Renal pelvis (tissue), 4 donors: ENCODE results near the gene ESR2. TPM values are rescaled to one million over a fixed set of nuclear protein-coding genes. Genes with fewer than 3 reads are reported as not detected.
A peak's percentile ranks its signal among the peaks of the same experiment; 100 is the strongest.
"Not testable (repeated sequence)": the region's sequence is repeated elsewhere in the genome, so short reads cannot be mapped to it uniquely, and the experiment has no call there.

Experiments used
- DNase-seq: peaks from one replicate; pipeline ENCODE4 v3.0.0-alpha.2; 2013
- polyA plus RNA-seq, 3 donors: library from polyadenylated mRNA; unstranded; fragments of 120-200 nt; gene quantifications; one replicate each; pipeline ENCODE4 v1.2.1, GENCODE V29; 2013; ENCODE audit not compliant: insufficient read length in 3 of 3

Gene ESR2
- polyA plus RNA-seq, 3 donors, result 0.91 to 1.9 (median 1.7) TPM

DNA sequence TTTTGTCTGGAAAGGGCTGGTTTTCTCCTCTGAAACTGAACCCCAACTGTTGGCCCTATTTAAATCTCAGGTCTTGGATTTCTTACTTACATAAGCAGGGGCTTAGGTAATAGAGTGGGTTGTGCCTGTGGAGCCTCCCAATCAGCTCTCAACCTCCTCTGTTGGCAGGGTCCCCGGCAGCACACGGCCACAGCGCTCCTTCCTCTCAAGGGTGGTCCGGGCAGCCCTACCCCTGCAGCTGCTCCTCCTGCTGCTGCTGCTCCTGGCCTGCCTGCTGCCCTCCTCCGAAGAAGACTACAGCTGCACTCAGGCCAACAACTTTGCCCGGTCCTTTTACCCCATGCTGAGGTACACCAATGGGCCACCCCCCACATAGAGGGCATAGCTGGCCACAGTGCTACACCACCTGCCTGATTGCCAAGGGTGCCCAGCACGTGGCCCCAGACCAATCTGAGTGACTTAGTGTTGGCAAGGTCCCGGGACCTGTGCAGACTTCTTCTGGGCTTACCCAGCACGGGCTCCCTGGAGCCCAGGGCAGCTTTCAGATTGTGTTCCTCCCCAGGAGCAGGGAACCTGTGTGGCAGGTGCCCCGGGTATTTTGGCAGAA lies 68.9 kb downstream of the ESR2 start:
- DNase-seq, result no peak

DNA sequence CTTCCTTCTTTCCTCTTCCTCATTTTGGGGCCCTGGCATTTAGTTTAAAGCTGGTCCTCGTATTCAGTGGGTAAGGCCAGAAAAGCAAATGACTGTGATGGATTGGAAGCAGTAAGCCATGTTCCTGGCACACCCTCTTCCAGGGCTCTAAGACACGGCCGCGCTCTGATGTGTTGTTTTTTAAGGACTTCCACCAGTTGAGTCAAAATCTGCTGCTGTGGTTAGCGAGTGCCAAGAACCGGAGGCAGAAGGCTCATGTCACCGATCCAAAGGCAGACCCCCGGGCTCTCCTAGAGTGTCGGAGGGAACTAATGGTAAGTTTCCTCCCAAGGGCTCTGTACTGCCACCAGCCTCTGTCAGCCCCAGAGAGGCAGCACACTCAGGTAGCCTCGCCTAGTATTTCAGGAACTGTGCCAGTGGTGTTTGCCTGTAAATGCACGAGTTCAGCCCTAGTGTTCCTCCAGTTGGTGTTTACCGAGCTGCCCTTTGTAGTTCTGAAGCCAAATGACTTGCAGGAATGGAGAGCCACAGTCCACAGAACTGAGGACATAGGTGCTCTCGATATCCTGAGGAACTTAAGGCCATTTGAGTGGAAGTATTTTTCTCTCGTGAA lies 72.7 kb downstream of the ESR2 start:
- no peak for DNase-seq

DNA sequence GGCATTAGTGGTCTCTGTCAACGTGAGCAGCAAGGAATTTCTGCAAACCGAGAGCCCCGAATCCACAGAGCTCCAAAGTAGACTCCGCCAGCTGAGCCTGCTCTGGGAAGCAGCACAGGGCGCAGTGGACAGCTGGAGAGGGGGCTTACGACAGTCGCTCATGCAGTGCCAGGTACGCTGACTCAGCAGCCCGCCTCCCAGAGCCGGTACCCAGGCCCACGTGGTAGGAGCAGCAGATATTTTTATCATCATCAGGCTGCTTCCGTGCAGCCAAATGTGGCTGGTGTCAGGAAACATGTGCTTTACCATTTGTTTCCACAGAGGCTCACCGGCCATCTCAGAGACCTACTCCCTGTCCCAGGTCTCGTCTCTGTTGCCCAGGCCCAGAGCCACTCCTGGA lies 73.7 kb downstream of the ESR2 start:
- no peak for DNase-seq

DNA sequence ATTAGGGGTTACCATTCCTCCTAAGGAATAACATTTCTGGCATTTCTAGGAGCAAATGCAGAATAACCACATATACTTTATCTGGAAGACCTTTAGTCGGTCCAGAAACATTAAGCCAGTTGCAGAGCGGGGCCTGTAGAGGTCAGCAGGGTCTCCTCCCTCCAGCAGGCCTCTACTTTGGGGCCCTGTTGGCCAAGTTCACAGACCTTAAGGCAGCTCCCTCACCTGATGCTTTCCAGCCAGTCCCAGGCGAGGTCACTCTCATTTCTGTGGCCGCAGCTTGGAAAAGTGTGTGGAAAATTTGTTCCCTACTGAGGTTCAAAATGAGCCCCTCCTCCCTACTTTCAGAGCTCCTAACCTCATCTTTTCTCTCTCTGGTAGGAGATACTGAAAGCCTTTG lies 74.1 kb downstream of the ESR2 start:
- DNase-seq, result no peak

DNA sequence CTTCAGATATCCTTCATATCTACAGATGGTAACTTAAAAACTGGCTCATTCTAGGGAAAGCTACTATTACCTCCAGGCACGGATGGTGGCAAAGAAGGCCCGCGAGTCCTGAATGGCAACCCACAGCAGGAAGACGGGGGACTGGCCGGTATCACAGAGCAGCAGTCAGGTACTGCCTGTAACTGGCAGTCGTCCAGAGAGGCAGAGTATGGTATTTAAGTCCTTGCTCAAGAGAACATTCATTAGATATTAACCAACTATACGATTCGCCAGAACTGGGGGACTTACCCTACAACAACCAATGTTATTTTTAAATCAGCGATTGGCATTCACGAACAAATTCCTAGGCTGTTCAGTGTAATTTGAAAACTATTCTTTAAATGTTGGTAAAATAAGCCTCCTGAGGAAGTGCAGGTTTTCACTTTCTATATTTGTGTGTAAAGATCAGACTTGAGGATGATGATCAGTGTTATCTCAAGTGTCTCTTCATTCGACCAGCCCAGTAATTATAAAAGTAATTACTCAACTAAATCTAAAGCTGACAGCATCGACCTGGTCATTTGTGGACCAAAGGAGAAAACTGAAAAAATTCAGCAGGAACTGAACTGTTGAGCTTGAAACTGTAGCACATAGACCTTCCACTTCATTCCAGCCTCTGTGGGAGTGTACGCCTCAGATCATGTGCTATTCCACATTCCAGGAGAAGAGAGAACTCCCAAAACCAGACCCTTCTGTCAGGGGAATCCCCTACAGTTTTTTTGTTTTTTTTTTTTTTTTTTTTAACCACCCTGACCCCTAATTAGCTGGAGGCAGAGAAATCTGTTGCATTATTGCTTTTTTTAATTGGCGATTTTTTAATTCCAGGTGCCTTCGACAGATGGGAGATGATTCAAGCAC lies 75.6 kb downstream of the ESR2 start:
- no peak for DNase-seq

DNA sequence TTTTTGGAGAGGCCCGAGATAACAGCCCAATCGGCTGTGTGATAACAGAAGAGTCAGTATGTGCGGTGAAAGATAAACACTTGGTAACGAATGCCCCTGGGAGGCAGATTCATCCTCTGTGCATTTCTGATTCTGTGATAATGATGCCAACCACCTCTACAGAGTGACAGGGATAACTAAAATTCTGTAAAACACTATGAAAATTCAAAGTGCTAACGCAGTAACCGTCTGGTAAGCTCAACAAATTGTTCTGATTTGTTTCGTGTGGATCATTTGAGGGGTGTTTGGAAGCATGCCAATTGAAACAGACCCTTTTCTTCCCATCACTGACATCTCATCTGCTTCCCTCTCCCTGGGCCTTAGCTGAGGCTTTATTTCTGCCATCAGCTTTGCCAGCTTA lies 76.3 kb downstream of the ESR2 start:
- DNase-seq, result no peak

DNA sequence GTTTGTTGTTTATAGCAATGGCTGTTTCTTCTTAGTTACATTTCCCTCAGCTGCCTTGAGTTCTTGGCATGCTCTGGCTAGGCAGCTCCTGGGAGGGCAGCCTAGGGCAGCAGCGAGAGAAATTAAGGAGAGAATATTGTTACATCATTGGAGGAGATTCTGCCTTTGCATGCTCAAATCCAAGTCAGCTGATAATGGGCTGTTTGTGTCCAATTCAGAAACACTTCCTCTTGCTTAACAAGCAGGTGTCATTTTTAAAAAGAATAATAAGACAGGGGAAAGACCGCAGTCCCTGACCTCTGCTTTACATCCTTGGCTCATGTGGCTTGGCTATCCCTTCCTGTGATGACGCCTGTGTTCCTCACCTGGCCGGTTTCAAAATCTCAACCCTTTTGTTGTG lies 76.9 kb downstream of the ESR2 start:
- no peak for DNase-seq

DNA sequence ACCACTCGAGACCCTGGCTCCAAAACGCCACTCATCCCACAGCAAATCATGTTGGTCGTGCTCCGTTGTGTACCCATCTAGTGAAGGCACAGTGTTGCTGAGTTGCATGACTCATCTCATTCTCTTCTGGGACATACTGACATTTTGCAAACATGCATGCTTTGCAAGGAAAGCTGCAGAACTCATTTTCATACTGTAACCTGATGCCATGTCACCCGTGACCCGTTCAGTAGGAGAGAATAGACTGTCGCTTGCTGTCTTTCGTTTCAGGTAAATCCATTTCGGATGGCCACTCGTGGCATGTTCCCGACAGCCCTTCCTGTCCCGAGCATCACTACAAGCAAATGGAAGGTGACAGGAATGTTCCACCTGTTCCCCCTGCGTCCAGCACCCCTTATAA lies 78.2 kb downstream of the ESR2 start:
- DNase-seq, result no peak

DNA sequence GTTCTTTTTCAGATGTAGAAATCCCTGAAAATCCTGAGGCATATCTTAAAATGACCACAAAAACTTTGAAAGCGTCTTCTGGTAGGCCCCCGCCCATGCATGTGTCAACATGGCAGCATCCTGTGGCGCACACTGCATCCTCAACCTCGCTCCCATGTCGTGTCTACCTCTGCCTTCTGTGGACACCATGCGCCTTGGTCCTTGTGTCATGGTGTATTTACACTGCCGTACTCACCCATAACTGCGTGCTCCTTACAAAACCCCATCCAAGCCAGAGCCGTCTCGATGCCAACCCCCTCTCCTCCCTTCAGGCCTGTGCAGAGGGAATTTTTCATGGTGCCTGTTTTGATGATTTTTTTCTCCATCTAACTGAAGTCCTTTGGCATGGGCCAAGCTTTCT lies 78.9 kb downstream of the ESR2 start:
- no peak for DNase-seq

DNA sequence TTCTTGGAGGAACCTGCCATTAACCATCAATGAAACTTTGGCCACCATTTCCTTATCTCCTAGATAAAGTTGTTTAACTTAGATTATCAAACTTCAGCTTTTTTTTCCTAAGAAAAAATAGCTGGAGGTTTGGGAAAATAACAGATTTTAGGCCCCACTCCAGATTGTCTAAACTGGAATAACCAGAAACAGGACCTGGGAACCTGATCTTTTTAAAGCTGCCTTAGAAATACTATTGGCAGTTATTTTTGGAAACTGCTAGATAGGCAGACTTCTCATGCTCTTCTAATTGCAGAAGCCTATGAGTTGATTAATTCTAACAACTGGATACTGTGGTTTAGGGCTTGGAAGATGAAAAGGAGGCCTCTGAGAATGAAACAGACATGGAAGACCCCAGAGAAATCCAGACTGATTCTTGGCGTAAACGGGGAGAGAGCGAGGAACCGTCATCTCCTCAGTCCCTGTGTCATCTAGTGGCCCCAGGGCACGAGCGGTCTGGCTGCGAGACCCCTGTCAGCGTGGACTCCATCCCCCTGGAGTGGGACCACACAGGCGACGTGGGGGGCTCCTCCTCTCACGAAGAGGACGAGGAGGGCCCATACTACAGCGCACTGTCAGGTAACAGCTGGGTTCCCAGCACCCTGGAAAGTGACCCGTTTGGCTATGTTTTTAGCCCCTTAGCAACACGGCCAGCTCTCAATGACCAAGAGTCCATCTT lies 80.2 kb downstream of the ESR2 start:
- DNase-seq, result no peak

DNA sequence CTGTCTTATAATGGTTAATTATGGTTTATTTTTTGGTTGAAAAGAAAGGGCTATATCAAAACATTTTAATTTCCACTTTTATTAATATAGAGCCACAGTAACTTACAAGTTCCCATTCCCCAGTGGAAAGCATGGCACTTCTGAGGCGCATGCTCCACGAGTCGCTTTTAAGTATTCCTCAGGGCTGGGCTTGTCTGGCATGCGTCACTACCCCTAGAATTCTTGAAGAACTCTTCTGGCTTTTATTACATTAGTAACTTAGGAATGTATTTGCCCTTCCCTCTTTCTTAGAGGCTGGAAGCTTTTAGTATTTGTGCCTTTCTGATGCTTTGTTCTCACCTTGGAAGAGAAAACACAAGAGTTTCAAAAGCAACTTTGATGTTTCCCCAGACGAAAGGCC lies 81.1 kb downstream of the ESR2 start:
- DNase-seq, result no peak

DNA sequence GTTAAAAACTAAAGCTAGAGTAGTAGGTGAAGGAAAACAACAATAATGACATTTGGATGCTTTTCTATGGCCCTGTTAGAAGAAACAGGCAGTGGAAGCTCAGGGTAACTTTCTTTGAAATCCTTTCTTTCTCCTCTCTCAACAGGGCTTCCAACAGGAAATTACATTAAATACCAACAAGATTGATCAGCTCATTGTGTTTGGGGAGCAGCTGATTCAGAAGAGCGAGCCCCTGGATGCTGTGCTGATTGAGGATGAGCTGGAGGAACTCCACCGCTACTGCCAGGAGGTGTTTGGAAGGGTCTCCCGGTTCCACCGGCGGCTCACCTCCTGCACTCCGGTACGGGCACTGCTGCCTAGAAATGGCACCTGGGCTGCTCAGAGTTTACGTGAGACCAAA lies 81.5 kb downstream of the ESR2 start:
- DNase-seq, result no peak

DNA sequence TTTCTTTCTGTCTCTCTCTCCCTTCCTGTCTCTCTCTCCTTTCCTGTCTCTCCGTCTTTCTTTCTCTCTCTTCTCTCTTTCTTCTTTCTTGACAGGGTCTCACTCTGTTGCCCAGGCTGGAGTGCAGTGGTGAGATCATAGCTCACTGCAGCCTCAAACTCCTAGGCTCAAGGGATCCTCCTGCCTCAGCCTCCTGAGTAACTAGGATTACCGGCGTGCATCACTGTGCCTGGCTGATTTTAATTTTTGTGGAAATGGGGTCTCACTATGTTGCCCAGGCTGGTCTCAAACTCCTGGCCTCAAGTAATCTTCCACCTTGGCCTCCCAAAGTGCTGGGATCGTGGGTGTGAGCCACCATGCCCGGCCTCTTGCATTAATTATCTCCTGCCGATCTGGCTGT lies 83.3 kb downstream of the ESR2 start:
- DNase-seq, result not testable (repeated sequence)

DNA sequence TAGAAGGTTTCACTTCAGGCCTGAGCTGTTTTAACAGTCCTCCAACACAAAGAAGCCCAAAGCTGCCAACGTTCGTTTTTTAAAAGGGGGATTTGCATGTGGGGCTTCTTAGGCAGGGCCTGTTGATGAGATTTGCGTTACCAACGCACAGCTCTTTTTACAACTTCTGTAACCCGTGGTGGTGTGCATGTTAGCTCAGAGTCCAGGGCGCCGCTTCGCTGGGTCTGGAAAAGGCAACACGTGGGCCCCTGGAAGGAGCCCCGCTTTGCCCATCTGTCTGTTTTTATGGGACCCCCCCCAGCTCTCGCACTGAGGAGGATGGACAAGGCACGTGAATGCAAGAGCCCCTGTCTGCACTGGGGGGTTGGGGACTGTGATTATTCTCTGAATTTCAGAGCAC lies 84.0 kb downstream of the ESR2 start:
- DNase-seq, result no peak

DNA sequence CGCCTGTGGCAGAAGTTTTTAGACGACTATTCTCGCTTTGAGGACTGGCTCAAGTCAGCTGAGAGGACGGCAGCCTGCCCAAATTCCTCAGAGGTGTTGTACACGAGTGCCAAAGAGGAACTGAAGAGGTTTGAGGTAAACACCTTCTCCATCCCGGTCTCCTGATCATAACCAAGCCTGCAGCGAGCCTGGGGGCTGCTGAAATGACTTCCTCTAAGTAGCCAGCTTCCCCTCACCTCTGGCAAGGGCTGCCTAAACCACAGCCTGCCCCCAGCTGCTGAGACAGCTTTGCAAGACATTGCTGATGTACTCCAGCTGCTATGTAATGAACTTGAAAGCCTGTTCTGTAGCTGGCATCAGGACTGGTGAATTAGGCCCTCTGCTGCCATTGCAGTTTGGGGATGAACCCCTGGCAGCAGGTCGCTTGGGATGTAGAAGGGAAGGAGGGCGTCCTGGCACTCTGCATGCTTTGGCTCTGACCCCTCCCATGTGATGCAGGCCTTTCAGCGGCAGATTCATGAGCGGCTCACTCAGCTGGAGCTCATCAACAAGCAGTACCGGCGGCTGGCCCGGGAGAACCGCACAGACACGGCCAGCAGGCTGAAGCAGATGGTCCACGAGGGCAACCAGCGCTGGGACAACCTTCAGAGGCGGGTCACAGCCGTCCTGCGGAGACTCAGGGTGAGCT lies 84.6 kb downstream of the ESR2 start:
- DNase-seq, result peak; percentile 42

DNA sequence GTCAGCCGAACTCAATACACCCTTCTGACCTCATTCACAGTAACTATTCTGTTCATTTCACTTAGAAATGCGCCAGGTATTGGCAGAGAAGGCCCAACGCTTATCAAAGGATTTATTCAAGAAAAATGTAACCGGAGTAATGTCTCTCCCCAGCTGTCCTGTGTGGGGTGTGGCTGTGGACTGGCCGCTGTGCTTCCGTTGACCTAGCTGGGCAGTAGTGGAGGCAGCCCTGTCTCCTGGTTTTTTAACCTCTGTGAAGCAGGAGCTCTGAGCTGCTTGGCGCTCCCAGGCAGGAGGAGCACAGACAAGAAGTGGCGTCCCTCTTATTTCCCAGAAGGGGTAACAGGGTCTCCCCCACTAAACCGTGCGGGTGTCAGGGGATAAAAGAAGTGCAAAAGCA lies 85.2 kb downstream of the ESR2 start:
- no peak for DNase-seq

DNA sequence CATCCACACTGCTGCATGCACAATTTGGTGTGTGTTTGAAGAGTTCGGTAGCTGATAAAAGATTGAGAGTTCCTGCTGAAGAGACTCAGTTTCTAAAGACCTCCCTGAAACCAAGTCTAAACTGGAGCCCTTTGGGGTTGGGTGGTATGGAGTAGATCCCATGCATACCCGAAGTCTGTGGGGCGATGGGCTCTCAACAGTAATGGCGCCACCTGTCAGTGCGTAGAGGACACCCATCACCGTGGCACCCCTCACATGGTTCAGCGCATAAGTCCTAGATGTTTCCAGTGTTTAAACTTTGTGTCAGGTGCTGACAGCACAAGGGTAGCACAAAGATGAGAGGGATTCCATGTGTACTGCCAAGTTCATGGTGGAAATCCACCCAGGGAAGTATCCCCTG lies 85.9 kb downstream of the ESR2 start:
- DNase-seq, result no peak

DNA sequence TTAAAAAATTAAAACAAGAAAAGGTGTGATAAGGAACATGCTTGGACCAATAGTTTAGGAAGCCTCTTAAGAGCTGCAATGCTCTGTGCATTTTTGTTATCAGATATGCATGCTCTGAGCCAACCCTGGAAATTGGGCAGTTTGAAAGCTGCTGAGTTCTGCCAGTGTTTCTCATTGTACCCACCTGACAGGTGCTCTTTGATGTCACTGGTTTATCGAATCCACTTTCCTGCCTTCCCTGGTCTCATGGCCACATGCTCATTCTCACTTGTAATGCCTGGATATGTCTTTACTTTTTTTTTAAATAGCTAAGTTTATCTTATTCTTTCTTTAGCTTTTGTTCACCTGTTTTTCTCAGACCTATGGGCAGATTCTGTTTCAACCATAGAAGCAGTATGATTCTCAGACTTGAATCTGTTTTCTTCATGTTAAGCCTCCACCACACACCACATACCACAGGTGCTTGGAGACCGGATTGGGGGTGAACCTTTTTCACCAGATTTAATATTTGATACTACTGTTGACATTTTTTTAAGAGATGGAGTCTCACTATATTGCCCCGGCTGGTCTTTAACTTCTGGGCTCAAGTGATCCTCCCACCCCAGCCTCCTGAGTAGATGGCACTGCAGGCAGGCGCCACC lies 90.7 kb downstream of the ESR2 start:
- no peak for DNase-seq

DNA sequence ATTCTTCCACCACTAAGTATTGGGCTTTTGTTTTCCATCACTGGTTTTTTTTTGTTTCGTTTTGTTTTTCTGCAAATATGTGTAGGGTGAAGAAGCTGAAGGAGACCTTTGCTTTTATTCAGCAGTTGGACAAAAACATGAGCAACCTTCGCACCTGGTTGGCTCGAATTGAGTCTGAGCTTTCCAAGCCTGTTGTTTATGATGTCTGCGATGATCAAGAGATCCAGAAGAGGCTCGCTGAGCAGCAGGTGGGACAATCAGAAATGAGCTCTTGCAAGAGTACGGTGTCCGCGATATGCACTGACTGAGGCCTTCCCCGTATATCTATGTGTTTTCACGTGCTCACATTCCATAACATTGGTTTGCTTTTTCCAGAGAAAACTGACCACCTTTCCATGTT lies 91.5 kb downstream of the ESR2 start:
- no peak for DNase-seq

DNA sequence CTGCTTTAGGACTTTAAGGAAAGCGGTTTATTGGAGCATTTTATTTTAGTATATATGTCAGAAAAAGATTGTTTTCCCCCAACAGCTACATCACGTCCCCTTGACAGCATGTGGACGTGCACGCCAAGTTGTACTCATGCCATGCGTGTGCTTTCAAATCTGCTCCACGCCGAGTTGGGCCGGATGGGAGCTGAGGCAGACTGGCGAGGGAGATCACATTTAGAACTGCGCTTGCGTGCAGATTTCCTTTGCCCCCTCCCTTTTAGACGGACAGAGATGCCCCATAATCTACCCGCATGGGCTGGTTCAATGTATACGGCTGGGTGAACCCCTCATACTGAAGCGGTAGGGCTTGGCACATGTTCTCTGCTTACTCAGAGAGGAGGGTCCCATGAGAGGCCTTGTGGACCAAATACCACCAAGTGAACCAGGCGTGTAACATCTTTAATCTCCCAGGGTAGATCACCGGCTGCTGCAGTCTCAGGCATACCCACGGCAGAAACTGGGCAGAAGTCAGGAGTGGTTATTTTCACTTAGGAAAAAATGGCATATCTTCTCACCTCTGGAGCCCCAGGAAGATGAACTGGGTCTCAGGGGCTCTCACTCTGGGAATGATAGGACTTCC lies 92.1 kb downstream of the ESR2 start:
- DNase-seq, result no peak

DNA sequence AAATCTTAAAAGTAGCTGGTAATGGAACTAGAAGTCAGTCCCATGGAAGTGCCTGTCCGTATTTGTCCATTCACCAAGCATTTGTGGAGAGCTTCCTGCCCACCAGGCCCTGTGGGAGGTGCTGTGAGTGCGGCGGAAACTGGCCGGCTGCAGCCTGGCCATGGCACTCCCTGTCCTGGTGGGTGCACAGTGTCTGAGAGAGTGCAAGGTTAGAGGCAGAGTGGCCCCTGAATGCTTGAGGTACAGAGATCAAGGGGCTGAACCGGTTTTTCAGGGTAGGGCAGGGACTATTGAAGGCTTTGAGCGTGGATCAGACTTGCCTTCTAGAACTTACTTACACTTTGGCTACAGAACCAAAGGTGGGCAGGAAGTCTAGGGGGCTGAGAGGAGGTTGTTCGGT lies 92.9 kb downstream of the ESR2 start:
- DNase-seq, result no peak
